Dendritic cell treated with granulocyte-macrophage colony-stimulating factor and Interleukin-4, amounts not matched to agents 40 ng/mL and 50 ng/mL, for 4 days (primary cell): ENCODE results near the gene ZNF771.
"Not testable (repeated sequence)": the region's sequence is repeated elsewhere in the genome, so short reads cannot be mapped to it uniquely, and the experiment has no call there.

ENCODE experiments used
- H3K27ac Mint-ChIP-seq: one replicate; pipeline ENCODE4 v1.8.0; 2022; ENCODE audit warnings: mild to moderate bottlenecking, mixed read lengths
- H3K27me3 Mint-ChIP-seq: one replicate; pipeline ENCODE4 v1.8.0; 2022; ENCODE audit warnings: mild to moderate bottlenecking, mixed read lengths
- H3K36me3 Mint-ChIP-seq: one replicate; pipeline ENCODE4 v1.8.0; 2022; ENCODE audit warnings: low read depth, mixed read lengths
- H3K4me1 Mint-ChIP-seq: one replicate; pipeline ENCODE4 v1.8.0; 2022; ENCODE audit warnings: low read depth, mixed read lengths
- H3K4me3 Mint-ChIP-seq: one replicate; pipeline ENCODE4 v1.8.0; 2022; ENCODE audit warnings: mild to moderate bottlenecking, moderate library complexity, mixed read lengths
- H3K9me3 Mint-ChIP-seq: one replicate; pipeline ENCODE4 v1.8.0; 2022; ENCODE audit warnings: mixed read lengths
- intact Hi-C: fragments of 100-400 bp; cut with micrococcal nuclease; formaldehyde crosslinking; loops from one replicate; pipeline ENCODE4 v1.15.0; 2022

The ZNF771 gene

DNA sequence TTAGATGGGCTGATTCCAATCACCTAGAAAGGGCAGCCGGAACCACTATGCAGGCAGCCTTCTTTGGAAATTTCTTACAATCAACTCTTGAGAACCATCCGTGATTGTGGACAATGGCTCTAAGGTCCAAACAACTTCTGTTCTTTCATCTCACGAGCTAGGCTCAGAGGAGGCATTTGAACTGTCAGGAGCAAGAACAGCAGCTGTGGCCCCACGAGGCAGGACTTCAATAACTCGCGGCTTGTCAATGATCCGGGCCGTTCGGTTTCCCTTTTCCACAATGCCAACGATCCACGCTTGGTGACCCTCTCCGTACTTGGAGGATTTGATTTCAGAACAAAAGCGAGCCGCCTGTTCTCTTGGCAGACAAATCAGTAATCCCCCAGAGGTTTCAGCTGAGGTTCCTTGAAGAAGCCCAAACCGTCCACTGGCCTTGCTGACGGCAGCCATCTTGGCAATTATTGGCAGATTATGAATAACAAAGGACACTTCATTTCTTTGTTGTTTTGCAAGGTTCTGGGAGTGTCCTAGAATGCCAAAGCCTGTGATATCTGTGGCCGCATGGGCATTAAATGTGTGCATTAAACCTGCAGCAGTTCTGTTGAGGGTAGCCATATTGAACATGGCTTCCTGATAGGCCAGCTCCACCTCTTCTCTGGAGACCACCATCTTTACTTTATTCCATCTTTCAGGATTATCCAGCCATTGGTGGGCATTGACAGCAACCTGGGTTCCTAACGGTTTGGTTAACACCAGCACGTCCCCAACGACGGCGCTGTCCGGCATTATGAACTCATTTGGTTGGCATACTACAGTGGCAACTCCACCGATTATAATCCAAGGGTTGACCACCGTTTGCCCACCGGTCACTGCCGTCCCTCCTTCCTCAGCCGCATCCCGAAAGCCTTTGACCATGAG is 37.1 kb downstream of the ZNF771 start:
- H3K4me1 Mint-ChIP-seq, result peaks cover 44% of the 10 kb centered on the region
- H3K36me3 Mint-ChIP-seq, result peaks cover 34% of the 10 kb centered on the region
- peak overlapping the region; percentile 89 for H3K27ac Mint-ChIP-seq
- H3K27me3 Mint-ChIP-seq, result no peaks in the 10 kb centered on the region
- no peaks in the 10 kb centered on the region for H3K9me3 Mint-ChIP-seq
- peak overlapping the region; percentile 80 for H3K4me3 Mint-ChIP-seq
- intact Hi-C loops, result loop anchor here (5.0 to 10.0 kb wide), 2 partner anchors 38 to 160 kb away; no protein-coding TSS in a partner anchor

DNA sequence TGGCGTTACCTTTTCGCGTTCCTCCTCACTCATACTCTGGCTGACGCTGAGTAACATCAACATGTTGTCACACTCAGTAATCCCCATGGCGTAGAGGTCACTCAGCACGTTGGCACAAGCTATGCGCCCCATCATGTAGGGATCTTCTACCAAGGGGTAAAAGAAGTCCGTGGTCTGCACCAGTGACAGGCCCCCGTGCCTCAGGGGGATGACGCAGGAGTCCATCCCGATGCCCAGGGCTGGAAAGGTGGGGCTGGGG is 37.7 kb downstream of the ZNF771 start:
- Mint-ChIP-seq H3K27me3 (no peaks in the 10 kb centered on the region), H3K27ac (peak overlapping the region; percentile 89), H3K36me3 (peaks cover 34% of the 10 kb centered on the region), H3K4me1 (peaks cover 44% of the 10 kb centered on the region), H3K4me3 (peak overlapping the region; percentile 80), H3K9me3 (no peaks in the 10 kb centered on the region)
- intact Hi-C loops, result loop anchor here (5.0 to 10.0 kb wide), 2 partner anchors 37 to 160 kb away; no protein-coding TSS in a partner anchor

- H3K9me3 Mint-ChIP-seq, result no peaks in the 10 kb centered on the region
- peak within 1 kb of the TSS; percentile 89 for H3K27ac Mint-ChIP-seq
- peak within 1 kb of the TSS; percentile 80 for H3K4me3 Mint-ChIP-seq
- H3K4me1 Mint-ChIP-seq, result peaks cover 44% of the 10 kb centered on the region
- H3K36me3 Mint-ChIP-seq, result peaks cover 34% of the 10 kb centered on the region
- H3K27me3 Mint-ChIP-seq, result no peaks in the 10 kb centered on the region
- intact Hi-C loops, result loop anchor here (5.0 to 10.0 kb wide), 2 partner anchors 37 to 159 kb away; no protein-coding TSS in a partner anchor
Measured at GRCh38 chr16:30445408-30446202, 38.2 kb downstream of the ZNF771 start, which contains the start of gene SEPHS2. SEPHS2 (minus strand) TSS chr16:30445874; CDS start chr16:30445727, 147 bp downstream.

- Mint-ChIP-seq H3K27ac (peak overlapping the region; percentile 89), H3K36me3 (peaks cover 34% of the 10 kb centered on the region), H3K4me3 (peak overlapping the region; percentile 80), H3K9me3 (no peaks in the 10 kb centered on the region), H3K4me1 (peaks cover 44% of the 10 kb centered on the region), H3K27me3 (no peaks in the 10 kb centered on the region)
- intact Hi-C loops, result loop anchor here (5.0 to 10.0 kb wide), 2 partner anchors 36 to 159 kb away; no protein-coding TSS in a partner anchor
Measured at GRCh38 chr16:30446203-30446595, 38.8 kb downstream of the ZNF771 start.

DNA sequence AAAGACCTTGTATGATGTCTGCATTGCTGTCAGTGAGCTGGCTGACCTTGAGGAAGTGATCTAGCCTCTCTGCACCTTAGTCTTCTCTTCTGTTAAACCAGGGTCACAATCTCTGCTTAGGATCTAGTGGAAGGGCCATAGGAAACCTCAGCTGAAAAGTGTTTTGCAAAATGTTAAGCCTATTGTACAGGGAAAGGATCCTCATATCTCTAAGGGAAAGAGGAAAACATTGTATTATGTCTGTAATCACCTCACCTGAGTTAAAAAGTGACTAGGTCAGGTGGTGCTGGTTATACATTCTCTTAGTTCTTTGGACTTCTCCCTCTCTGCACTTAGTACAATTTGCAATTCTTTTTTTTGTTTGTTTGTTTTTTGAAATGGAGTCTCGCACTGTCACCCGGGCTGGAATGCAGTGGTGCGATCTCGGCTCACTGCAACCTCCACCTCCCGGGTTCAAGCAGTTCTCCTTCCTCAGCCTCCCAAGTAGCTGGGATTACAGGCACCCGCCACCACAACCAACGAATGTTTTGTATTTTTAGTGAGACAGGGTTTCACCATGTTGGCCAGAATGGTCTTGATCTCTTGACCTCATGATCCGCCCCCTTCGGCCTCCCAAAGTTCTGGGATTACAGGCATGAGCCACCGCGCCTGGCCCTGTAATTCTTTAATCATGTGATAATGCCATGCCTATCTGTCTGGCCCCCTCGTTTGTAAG is 40.3 kb downstream of the ZNF771 start:
- H3K4me1 Mint-ChIP-seq, result peaks cover 48% of the 10 kb centered on the region
- intact Hi-C loops, result loop anchor here (2.0 to 10.0 kb wide), 3 partner anchors 35 to 157 kb away; partner anchors contain the start of gene ZNF768
- H3K4me3 Mint-ChIP-seq, result no peak overlapping the region
- no peaks in the 10 kb centered on the region for H3K9me3 Mint-ChIP-seq
- H3K36me3 Mint-ChIP-seq, result peaks cover 30% of the 10 kb centered on the region
- H3K27me3 Mint-ChIP-seq, result no peaks in the 10 kb centered on the region
- no peak overlapping the region for H3K27ac Mint-ChIP-seq

DNA sequence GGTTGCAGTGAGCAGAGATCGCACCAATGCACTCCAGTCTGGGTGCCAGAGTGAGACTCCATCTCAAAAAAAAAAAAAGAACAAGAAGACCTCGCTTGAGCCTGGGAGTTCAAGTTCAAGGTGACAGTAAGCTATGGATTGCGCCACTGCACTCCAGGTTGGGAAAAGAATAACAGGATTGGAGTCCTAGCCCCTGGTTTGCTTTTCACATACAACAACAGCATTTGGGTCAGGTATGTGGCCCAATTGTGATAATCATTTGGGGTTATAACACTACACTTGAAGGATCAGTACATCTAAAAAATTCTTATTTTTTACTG is 41.7 kb downstream of the ZNF771 start:
- Mint-ChIP-seq H3K27ac (no peak overlapping the region), H3K4me3 (no peak overlapping the region), H3K27me3 (no peaks in the 10 kb centered on the region), H3K9me3 (no peaks in the 10 kb centered on the region), H3K36me3 (peaks cover 16% of the 10 kb centered on the region), H3K4me1 (peaks cover 43% of the 10 kb centered on the region)
- intact Hi-C loops, result loop anchor here (2.0 to 10.0 kb wide), 3 partner anchors 33 to 156 kb away; partner anchors contain the start of gene ZNF768

GRCh38 chr16:30452709-30453580 is 45.5 kb downstream of the ZNF771 start:
- Mint-ChIP-seq H3K4me1 (peaks cover 37% of the 10 kb centered on the region), H3K4me3 (peak overlapping the region; percentile 33), H3K27ac (peak overlapping the region; percentile 70)
- intact Hi-C loops, H3K36me3 Mint-ChIP-seq, H3K9me3 Mint-ChIP-seq, H3K27me3 Mint-ChIP-seq: not testable (repeated sequence)

DNA sequence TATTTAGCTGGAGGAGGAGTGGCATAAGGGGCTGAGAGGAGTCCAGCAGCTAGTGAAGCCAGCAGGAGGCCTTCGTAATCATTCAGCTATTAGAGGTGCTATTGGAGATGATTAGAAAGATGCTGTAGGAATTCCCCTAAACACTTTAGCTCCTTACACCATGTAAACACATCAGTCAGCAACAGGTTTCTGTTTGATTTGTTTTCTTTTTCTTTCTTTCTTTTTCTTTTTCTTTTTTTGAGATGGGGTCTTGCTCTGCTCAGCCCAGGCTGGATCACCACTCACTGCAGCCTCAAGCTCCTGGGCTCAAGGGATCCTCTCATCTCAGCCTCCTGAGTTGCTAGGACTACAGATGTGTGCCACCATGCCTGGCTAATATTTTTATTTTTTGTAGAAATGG is 48.9 kb downstream of the ZNF771 start:
- no peaks in the 10 kb centered on the region for H3K9me3 Mint-ChIP-seq
- no peak overlapping the region for H3K4me3 Mint-ChIP-seq
- no peaks in the 10 kb centered on the region for H3K36me3 Mint-ChIP-seq
- intact Hi-C loops, result no loop called here
- peak overlapping the region; percentile 43 for H3K27ac Mint-ChIP-seq
- peaks cover 52% of the 10 kb centered on the region for H3K4me1 Mint-ChIP-seq
- H3K27me3 Mint-ChIP-seq, result no peaks in the 10 kb centered on the region

DNA sequence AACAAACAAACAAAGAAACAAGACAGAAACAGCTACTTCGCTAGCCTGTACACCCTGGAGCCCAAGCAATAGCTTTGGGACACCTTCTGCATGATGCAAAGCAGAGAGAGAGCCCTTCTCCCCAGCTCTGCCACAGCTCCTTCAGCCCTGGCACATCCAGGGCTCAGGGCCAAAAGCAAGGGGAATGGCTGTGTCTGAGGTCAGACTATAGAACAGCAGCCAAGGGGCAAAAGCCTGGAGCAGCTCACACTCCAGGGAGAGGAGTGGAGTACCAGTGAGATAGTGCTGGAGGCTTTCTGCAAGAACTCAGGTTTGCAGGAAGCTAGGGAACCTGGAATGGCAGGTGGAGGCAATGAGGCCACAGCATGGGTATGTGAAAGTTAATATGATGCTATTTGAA is 49.9 kb downstream of the ZNF771 start:
- H3K4me1 Mint-ChIP-seq, result peaks cover 60% of the 10 kb centered on the region
- no peaks in the 10 kb centered on the region for H3K9me3 Mint-ChIP-seq
- no peak overlapping the region for H3K4me3 Mint-ChIP-seq
- H3K27me3 Mint-ChIP-seq, result no peaks in the 10 kb centered on the region
- intact Hi-C loops, result no loop called here
- H3K36me3 Mint-ChIP-seq, result no peaks in the 10 kb centered on the region
- H3K27ac Mint-ChIP-seq, result peak overlapping the region; percentile 92

DNA sequence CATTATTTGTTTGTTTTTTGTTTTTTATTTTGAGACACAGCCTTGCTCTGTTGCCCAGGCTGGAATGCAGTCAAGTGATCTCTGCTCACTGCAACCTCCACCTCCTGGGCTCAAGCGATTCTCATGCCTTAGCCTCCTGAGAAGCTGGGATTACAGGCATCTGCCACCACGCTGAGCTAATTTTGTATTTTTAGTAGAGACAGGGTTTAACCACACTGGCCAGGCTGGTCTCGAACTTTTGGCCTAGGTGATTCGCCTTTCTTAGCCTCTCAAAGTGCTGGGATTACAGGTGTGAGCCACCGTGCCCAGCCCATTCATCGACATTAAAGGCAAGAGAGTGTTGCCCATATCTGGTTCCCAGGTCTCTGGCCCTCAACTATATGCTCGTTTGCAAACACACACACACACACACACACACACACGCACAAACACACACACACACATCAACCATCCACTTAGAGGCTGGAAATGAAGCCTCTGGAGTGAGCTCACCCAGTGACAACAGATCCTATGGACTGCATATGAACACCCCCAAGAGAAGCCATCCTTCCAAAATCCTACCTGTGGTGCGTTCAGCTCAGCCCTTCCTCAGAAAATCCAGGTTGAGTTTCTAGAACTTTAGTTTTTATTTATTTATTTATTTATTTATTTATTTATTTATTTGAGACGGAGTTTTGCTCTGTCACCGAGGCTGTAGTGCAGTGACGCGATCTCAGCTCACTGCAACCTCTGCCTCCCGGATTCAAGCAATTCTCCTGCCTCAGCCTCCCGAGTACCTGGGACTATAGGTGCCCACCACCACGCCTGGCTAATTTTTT is 50.5 kb downstream of the ZNF771 start:
- Mint-ChIP-seq H3K4me3 (no peak overlapping the region), H3K36me3 (no peaks in the 10 kb centered on the region), H3K9me3 (no peaks in the 10 kb centered on the region), H3K27ac (peak overlapping the region; percentile 92), H3K4me1 (peaks cover 53% of the 10 kb centered on the region), H3K27me3 (no peaks in the 10 kb centered on the region)
- intact Hi-C loops, result loop anchor here (2.0 kb wide), 1 partner anchor 15 kb away; the partner anchor contains the start of gene ITGAL

- intact Hi-C loops, result loop anchor here (2.0 kb wide), 1 partner anchor 14 kb away; the partner anchor contains the start of gene ITGAL
Measured at GRCh38 chr16:30458561-30459394, 51.4 kb downstream of the ZNF771 start.

More at GRCh38 chr16:30458561-30459394, 51.4 kb downstream of the ZNF771 start:
- Mint-ChIP-seq H3K27ac (peak overlapping the region; percentile 92), H3K4me1 (peaks cover 52% of the 10 kb centered on the region), H3K36me3 (no peaks in the 10 kb centered on the region), H3K4me3 (peak overlapping the region; percentile 30), H3K9me3 (no peaks in the 10 kb centered on the region), H3K27me3 (no peaks in the 10 kb centered on the region)
